Measurements from ENCODE around the gene SPEG. TPM values are rescaled to one million over a fixed set of nuclear protein-coding genes. Genes with fewer than 3 reads are reported as not detected.

Gene SPEG
- total RNA-seq, 1 donor from 2014 or later: 119 TPM

DNA sequence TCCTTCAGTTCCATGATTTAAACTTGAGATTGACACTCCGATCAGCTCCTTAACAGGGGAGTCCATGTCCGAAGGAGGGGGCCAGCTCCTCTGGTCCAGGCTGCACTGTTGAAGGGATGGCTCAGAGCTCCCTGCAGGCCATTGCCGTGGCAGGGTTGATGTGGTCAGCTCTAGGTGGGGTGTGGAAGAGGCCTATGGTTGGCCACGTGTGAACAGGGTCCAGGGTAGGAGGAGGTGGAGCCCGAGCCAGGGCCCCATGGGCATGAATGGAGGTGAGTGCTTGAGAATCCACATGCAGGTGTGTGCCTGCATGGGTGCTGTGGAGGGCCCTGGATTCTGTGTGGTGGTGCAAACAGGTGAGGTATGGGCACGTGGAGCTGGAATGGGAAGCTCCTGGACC, 1.1 kb downstream of the SPEG start:
- ATAC-seq: no peak
- intact Hi-C loops (cut with DNase I): loop anchor here (2.0 kb wide), 1 partner anchor 17 kb away; no protein-coding TSS in a partner anchor

DNA sequence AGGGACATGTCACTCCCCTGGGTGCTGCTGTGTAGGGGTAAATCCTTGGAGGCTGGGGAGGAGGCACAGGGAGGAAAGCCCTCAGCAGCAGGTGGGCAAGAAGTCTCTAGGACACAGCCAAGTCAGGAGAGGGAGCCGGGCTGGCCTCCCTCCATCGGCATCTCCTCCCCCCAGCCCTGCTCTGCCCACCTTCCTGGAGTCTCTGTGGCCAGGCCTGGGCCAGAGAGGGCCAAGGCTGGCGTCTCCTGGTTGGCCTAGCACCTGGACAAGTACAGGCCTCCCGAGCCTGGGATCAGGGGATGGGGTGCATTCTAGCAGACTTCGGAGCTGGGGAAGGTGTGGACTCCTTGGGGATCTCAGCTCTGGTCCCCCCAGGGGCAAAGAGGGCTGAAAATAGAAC, 1.8 kb downstream of the SPEG start:
- no peak for DNase-seq (ENCODE audit: missing footprints)
- intact Hi-C loops (cut with DNase I): no loop called here
- ATAC-seq: no peak

More for the DNA sequence above, 1.1 kb downstream of the SPEG start:
- no peak for DNase-seq (ENCODE audit: missing footprints)

DNA sequence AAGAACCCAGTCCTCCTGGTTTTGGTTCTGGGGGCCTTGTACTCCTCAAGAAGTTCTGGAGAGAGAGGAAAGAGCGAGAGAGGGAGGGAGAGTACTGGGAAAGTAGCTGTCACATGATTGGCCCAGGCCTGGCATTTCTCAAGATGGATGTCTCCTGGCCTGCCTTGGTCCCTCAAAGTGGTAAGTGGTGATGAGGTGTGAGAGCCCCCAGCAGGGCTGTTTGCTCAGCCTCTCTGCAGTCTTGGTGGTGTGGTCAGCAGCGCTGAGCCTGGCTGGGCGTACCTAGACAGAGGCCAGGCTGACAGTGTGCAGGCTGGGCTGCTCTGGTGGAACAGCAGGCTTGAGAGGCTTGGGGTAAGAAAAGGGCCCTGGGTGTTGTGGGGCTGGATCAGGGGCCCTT, 2.5 kb downstream of the SPEG start:
- DNase-seq (ENCODE audit: missing footprints): no peak
- no peak for ATAC-seq
- intact Hi-C loops (cut with DNase I): no loop called here

DNA sequence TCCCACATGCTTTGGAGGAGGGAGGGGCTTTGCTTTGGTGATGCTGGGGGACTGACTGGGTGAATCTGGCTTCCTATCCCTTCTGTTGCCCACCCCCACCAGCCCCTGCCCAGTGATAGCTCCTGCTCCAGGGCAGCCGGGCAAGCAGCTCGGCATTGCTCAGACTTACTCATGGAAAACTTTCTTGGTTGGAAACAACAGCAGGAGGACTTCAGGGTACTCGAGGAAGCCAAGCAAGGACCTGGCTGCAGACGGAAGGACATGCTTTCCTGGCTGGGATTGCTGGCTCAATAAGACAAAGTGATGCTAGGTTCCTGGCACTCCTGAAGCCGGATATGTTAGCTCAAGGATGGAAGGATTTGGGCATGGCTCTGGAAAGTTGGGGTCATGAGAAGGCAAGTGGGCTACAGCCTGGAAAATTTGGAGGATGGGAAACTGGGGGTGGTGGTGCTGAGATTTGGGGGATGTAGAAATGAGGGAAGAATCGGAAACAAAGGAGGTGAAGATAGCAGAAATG, 3.1 kb downstream of the SPEG start:
- DNase-seq (ENCODE audit: missing footprints): no peak
- no peak for ATAC-seq
- intact Hi-C loops (cut with DNase I): no loop called here

DNA sequence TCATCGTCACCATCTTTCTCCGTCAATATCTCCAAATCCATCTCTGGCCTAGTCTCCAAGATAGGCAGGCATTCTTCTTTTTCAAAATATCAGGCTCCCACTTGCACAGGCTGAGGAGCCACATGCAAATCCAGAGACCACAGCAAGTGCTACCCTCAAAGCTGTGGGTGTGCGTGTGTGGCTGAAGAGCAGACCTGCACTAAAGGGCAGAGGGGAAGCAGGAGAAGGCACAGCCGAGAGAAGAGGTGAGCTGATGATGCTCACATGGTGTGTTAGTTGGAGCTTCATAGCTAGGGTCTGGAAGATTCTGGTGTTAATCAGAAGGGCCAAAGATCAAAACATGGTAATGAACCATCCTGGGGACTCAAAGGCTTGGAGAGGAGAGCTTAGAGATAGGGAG, 3.8 kb downstream of the SPEG start:
- intact Hi-C loops (cut with DNase I): no loop called here
- no peak for ATAC-seq
- DNase-seq (ENCODE audit: missing footprints): no peak

DNA sequence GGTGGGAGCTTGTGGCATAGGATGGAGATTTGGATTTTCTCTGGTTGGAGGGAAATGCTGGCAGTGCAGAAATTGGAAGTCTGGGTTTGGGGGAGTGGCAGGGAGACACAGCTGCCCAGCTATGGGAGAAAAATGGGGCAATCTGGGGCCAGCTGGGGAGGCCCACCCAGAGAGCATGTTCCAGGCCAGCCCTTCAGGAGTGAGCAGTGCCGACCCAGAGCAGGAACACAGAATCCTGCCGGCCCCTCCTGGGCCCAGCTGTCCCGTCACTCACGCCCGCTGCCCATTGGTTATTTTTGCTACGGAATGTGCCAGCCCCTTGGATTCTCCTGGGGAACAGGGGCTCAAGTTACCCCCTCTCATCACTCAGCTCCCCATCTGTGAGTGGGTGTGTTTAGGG, 4.9 kb downstream of the SPEG start:
- no peak for DNase-seq (ENCODE audit: missing footprints)
- intact Hi-C loops (cut with DNase I): no loop called here
- no peak for ATAC-seq

DNA sequence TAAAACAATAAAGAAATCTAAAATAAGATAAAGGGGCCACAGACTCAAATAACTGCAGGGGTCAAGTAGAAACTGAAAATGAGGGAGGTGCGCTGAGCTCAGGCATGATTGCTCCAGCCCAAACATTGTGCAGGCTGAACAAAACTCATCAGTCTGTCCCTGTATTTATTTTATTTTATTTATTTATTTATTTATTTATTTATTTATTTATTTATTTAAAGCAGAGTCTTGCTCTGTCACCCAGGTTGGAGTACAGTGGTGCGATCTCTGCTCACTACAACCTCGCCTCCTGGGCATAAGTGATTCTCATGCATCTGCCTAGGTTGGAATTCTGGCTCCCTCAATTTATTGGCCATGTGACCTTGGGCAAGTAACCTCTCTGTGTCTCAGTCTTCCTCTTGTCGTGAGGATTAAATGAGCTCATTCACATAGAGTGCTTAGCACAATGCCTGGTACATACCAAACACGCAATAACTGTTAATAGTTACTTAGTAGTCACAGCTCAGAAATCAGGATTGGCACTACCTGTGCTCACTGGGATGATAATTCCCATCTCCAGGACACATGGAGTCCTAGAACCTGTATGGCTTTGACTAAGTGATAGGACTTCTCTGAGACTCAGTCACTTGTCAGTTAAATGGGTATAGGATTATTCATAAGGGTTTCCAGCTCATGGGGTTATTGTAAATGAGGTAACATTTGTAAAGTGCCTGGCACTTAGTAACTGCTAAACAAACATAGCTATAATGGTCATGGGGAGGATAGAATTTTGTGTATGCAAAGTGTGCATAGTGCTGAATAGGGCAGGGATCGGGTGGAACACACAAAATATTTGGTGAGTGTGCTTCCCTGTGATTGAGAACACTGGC, 6.0 kb downstream of the SPEG start:
- ATAC-seq (no peak), DNase-seq (ENCODE audit: missing footprints) (no peak)
- intact Hi-C loops (cut with DNase I): loop anchor here (2.0 kb wide), 1 partner anchor 20 kb away; no protein-coding TSS in a partner anchor

DNA sequence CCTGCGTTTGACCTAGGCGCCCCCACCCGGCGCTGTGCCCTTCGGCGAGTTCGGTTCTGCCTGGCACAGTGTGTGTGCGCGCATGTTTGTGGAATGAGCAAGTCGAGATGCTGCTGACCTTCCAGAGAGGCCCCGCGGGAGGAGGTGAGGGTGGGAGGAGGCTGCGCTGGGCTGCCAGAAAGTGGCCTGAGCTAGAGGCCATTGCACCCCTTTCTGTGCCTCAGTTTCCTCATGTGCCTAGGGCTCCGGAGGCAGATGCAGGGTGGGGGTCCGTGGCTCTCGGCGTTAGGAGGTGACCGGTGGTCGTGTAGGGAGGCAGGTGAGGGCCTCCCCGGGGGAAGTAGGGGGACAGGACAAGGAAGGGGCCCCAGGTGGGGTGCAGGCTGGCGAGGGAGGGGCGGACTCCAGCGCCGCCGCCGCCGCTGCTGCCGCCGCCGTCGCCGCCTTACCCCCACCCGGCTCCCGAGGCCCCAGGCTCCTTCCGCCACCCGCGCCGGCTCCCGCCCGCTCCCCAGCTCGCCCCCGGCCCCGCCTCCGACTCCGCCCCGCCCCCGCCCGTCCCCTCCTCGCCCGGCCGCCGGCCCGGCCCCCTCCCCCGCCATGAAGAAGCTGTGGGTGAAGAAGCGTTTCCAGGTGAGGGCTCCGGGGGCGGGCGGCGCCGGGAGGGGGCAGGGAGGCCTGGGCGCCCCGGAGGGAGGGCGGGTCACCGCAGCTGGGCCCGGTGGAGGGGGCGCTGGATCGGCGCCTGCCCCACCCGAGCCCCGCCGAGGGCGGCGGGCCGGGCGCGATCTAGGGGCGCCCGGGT, 7.0 kb downstream of the SPEG start:
- intact Hi-C loops (cut with DNase I): loop anchor here (2.0 kb wide), 1 partner anchor 19 kb away; no protein-coding TSS in a partner anchor
- peak; percentile 44 for ATAC-seq
- peak; percentile 60 for DNase-seq (ENCODE audit: missing footprints)

DNA sequence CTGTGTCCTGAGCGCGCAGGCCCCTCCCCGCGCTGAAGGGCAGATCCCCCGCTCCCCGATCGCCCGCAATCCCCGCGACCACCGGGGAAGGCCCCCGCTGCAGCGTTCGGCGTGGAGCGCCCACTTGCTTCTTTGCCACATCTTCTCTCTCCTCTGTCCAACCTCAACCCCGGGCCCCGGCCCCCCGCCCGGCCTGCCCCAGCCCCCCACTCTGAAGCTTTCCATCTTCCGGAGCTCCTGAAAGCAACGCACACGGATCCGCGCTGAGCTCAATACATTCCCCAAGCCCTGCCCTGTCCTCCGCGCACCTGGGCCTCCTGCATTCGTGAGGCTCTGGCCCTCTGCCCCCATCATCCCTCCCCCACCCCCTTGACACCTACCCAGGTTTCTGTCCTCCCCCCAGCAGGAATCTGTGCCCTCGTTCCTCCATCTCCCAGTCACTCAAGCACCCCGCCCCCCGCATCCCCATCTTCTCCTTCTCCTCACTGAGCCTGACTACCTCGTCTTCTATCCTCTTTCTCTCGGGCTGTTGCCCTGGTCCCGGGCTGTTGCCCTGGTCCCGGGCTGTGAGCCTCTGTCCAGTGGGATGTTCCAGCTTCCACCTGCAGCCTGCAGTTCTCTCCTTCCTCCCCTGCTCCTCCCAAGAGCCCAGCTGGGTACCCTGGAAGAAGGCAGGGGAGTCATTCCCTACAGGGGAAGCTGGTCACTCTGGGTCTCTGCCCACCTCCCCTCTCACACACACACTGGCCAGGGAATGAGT, 7.8 kb downstream of the SPEG start:
- no peak for DNase-seq (ENCODE audit: missing footprints)
- intact Hi-C loops (cut with DNase I): no loop called here
- no peak for ATAC-seq

DNA sequence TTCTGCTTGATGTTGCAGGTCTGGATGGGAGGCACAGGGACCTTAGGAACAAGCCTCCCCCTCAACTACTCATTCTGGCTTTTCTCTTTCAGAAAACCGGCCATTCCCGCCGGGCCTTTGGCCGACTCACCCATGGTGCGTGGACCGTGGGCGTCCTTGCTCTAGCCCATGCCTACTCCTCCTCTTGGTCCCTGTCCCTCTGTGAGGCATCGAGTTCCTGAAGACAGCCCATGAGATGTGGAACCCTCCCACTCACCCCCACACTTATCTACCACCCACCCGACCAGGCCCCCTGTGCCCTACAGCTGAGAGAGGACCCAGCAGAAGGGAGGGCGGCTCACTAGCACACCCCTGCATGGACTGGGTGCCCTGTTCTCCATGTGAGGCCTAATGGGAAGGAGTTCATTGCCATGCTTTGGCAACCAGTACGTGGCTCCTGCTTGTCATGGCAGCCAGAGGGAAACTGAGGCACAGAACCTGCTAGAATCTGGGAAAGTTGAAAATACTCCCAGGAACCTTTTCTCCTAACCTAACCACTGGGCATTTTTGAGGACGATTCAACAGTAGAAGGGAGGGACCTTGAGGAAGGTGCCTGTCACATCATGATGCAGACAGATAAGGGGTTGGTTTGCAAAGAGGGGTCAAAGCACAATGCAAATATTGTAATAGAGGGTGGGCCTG, 8.5 kb downstream of the SPEG start:
- intact Hi-C loops (cut with DNase I): no loop called here
- DNase-seq (ENCODE audit: missing footprints) (no peak), ATAC-seq (no peak)

DNA sequence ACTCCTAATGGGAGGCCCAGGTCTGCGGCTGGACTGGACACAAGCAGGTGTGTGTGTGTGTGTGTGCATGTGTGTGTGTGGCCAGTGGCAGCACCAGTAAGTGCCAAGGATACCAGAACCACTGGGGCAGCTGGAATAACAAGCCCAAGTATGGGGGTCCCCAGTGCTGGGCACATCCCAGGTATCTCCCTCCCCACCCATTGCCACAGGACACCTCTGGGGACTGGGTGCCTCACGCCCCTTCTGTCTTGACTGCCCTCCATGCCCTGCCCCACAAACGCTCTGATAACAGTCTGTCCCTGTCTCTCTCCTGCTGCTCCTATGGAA, 9.0 kb downstream of the SPEG start:
- ATAC-seq (no peak), DNase-seq (ENCODE audit: missing footprints) (no peak)
- intact Hi-C loops (cut with DNase I): no loop called here

DNA sequence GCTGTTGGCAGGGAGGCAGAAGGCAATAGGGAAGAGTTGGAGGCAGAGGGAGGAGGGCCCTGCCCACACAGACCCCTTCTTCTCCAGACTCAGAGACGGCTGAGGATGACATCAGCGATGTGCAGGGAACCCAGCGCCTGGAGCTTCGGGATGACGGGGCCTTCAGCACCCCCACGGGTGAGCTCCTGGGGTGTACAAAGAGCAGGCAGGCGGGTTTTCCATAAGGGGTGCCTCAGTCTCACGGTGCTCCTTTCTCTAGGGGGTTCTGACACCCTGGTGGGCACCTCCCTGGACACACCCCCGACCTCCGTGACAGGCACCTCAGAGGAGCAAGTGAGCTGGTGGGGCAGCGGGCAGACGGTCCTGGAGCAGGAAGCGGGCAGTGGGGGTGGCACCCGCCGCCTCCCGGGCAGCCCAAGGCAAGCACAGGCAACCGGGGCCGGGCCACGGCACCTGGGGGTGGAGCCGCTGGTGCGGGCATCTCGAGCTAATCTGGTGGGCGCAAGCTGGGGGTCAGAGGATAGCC, 10.0 kb downstream of the SPEG start:
- ATAC-seq (no peak), DNase-seq (ENCODE audit: missing footprints) (no peak)
- intact Hi-C loops (cut with DNase I): no loop called here

DNA sequence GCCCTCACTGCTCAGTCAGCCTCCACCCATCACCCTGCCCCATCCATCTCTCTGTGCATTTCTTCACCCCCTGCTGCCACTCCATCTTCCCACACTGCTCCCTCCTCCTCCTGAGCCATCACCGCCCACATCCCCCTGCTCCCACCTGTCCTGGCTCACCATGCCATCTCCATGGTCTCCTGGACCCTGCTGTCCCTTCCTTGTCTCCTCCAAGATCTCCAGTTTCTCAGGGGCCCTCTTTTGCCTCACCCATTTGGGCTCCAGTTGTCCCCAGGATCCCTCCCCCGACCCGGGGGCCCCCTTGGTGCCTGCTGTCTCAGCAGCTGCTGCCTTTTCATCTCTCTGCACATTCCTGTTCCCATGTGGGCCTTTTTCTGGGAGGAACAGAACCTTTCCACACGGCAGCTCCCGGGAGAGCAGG, 10.6 kb downstream of the SPEG start:
- no peak for ATAC-seq
- intact Hi-C loops (cut with DNase I): no loop called here
- DNase-seq (ENCODE audit: missing footprints): no peak

DNA sequence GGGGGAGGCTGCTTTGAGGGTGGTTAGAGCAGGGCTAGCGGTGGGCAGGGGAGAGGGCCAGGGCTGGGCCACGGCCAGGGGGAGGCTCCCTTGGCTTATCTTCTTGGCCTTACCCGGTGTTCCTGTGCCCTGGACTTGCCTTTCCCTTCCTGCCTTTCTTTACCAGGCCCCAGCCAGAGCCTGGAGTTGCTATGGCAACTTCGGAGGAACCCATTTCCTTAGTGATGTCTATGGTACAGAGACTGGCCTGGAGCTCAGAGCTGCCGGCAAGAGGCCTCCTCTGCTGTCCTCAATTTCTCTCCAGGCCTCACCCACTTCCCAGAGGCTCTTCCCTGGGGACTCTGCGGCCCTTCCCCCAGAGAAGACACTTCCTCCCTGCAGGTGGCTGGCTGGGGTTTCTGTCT, 11.5 kb downstream of the SPEG start:
- DNase-seq (ENCODE audit: missing footprints) (no peak), ATAC-seq (peak; percentile 65)
- intact Hi-C loops (cut with DNase I): no loop called here

DNA sequence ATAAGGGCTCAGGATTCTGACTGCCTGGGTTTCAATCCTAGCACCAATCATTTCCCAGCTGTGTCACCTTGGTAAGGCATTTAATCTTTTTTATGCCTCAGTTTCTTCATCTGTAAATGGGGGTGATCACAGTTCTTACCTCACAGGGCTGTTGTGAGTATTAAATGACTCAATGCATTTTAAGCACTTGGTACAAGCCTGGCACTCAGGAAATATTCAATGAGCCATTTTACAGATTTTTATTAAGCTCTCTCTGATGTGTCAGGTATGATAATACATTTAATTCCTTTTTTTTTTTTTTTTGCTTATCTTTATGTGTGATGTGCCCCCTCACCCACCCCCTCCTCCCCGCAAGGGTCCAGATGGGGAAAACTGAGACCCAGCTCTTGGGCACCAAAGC, 12.0 kb downstream of the SPEG start:
- intact Hi-C loops (cut with DNase I): no loop called here
- no peak for ATAC-seq

DNA sequence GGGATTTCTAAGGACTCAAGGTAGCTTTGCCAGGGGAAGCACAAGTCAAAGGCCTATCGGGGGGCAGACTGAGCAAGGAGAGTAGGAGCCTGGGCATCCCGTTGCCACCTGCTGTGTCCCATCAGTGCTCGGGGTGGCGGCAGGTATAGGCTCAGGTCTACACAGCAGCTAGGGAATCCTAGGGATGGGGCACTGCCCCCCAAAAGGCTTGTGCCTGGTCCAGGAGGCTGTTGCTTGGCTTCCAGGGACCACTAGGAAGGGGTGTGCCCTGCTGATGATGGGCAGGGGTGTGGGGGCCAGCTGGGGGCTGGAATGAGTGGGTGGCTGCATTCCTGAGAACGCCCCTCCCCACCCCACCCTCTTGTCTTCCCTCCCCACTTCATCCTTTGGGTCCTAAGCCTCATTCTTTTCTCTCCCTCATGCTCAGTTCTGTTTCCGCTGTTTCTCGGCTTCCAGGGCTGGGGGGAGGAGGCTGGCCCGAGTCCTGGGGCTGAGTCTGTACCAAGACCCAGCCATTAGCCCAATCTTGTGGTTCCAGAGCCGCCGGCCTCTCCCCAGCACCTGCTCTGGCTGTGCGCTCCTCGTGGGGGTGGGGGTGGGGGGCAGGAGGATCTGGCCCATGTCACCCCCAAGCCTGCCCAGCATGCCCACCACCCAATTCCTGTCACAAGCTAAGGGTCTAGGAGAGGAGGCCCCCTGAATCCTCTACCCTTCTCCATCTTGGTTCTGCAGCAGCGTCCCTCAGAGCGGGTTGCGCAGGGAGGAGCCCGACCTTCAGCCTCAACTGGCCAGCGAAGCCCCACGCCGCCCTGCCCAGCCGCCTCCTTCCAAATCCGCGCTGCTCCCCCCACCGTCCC, 12.8 kb downstream of the SPEG start:
- DNase-seq (ENCODE audit: missing footprints): no peak
- intact Hi-C loops (cut with DNase I): no loop called here

More for the DNA sequence above, 12.0 kb downstream of the SPEG start:
- no peak for DNase-seq (ENCODE audit: missing footprints)

DNA sequence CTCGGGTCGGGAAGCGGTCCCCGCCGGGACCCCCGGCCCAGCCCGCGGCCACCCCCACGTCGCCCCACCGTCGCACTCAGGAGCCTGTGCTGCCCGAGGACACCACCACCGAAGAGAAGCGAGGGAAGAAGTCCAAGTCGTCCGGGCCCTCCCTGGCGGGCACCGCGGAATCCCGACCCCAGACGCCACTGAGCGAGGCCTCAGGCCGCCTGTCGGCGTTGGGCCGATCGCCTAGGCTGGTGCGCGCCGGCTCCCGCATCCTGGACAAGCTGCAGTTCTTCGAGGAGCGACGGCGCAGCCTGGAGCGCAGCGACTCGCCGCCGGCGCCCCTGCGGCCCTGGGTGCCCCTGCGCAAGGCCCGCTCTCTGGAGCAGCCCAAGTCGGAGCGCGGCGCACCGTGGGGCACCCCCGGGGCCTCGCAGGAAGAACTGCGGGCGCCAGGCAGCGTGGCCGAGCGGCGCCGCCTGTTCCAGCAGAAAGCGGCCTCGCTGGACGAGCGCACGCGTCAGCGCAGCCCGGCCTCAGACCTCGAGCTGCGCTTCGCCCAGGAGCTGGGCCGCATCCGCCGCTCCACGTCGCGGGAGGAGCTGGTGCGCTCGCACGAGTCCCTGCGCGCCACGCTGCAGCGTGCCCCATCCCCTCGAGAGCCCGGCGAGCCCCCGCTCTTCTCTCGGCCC, 13.6 kb downstream of the SPEG start:
- no peak for ATAC-seq
- no peak for DNase-seq (ENCODE audit: missing footprints)
- intact Hi-C loops (cut with DNase I): no loop called here

More for the DNA sequence above, 12.8 kb downstream of the SPEG start:
- no peak for ATAC-seq

Data from Right ventricle myocardium inferior (tissue), 1 donor.